Brain microvascular endothelial cell (primary cell): Measurements from ENCODE around the gene HEBP1.

Experiments used
- DNase-seq: peaks from one replicate; pipeline ENCODE4 v3.0.0-alpha.2; 2020
- H3K27ac ChIP-seq: fragments of 250-450 bp; sonication (Bioruptor Pico); 2 replicates; pipeline ENCODE4 v1.5.1; 2020; ENCODE audit warnings: mild to moderate bottlenecking, moderate library complexity
- H3K27me3 ChIP-seq: fragments of 250-450 bp; sonication (Bioruptor Pico); replicated peaks from 2 replicates; pipeline ENCODE4 v1.5.1; 2020; ENCODE audit warnings: mild to moderate bottlenecking
- H3K36me3 ChIP-seq: fragments of 250-450 bp; sonication (Bioruptor Pico); replicated peaks from 2 replicates; pipeline ENCODE4 v1.5.1; 2020; ENCODE audit warnings: mild to moderate bottlenecking
- H3K4me3 ChIP-seq: 2 replicates; pipeline ENCODE4 v1.5.1; 2011; ENCODE audit warnings: low read depth, mild to moderate bottlenecking, control low read depth, low read length, moderate library complexity
- in situ Hi-C: cut with HindIII; loops from 2 replicates; pipeline ENCODE4 v1.10.0; 2017; ENCODE audit warnings: low sequenced_read_pairs, low pct_ligation_motif_present
- TF ChIP-seq, protein P1 (sequence below): IDR thresholded peaks from 2 replicates; pipeline ENCODE4 v1.5.1; 2011; ENCODE audit warnings: low read depth, mild to moderate bottlenecking, moderate library complexity, low read length, control low read depth, inconsistent platforms; ENCODE audit errors: missing control alignments

Gene HEBP1

GRCh38 chr12:12999959-13000615 lies at the start of gene HEBP1:
Gene HEBP1, minus strand, starts transcription at chr12:13000265. Its CDS starts 151 bp downstream, at chr12:13000114.
- peak; percentile 86 for DNase-seq
- TF ChIP-seq, protein P1, sequence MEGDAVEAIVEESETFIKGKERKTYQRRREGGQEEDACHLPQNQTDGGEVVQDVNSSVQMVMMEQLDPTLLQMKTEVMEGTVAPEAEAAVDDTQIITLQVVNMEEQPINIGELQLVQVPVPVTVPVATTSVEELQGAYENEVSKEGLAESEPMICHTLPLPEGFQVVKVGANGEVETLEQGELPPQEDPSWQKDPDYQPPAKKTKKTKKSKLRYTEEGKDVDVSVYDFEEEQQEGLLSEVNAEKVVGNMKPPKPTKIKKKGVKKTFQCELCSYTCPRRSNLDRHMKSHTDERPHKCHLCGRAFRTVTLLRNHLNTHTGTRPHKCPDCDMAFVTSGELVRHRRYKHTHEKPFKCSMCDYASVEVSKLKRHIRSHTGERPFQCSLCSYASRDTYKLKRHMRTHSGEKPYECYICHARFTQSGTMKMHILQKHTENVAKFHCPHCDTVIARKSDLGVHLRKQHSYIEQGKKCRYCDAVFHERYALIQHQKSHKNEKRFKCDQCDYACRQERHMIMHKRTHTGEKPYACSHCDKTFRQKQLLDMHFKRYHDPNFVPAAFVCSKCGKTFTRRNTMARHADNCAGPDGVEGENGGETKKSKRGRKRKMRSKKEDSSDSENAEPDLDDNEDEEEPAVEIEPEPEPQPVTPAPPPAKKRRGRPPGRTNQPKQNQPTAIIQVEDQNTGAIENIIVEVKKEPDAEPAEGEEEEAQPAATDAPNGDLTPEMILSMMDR = no peak
- no peaks in the 10 kb centered on the region for H3K27me3 ChIP-seq
- H3K27ac ChIP-seq = peak within 1 kb of the TSS; percentile 49
- peak within 1 kb of the TSS; percentile 88 for H3K4me3 ChIP-seq
- H3K36me3 ChIP-seq = no peaks in the 10 kb centered on the region
- in situ Hi-C loops = loop anchor here (25.0 kb wide), 1 partner anchor 212 kb away; no protein-coding TSS in a partner anchor

- Histone ChIP-seq H3K27me3 (no peaks in the 10 kb centered on the region), H3K27ac (no peak overlapping the region), H3K36me3 (no peaks in the 10 kb centered on the region), H3K4me3 (no peak overlapping the region)
- TF ChIP-seq, protein P1 = no peak
- in situ Hi-C loops = no loop called here
- DNase-seq = peak; percentile 11
Measured at GRCh38 chr12:13049816-13050215, 49.8 kb upstream of the HEBP1 start.

DNA sequence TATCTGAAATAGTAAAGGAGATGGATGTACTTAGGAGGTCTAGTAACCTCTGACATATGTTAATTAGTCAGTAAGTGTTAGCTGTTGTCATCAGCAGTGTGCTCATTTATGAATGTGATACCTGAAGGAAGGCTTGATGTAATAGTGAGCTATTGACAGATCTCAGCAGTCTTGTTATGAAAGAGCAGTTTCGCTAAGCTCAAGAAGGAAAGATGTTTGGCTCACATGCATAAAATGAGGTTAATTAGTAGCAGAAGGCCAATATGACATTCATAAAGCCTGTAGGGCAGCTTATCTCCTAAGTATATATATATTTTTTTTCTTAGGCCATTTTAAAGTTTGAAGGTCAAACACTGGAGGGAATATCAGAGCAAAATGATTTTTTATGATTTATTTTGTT lies 46.9 kb upstream of the HEBP1 start:
- TF ChIP-seq, protein P1 = no peak
- no peak overlapping the region for H3K4me3 ChIP-seq
- no peak overlapping the region for H3K27ac ChIP-seq

DNA sequence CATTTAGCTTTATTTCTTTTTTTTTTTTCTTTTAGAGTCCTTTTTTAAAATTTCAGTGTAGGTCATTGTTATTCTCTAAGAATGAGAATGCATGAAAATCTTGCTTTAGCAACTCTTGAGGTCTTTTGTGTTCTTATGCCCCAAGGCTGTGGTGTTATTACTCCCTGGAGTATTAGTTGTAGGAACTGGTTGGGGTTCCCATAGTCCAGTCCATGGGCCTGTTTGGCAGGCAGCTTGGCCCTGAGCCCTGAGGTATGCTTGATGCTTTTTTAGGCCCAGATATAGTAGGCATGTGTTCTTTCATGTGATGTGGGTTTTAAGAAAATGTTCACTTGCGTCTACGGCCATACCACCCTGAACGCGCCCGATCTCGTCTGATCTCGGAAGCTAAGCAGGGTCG lies 45.8 kb upstream of the HEBP1 start:
- H3K27ac ChIP-seq = no peak overlapping the region
- H3K36me3 ChIP-seq = no peaks in the 10 kb centered on the region
- in situ Hi-C loops = no loop called here
- DNase-seq = no peak
- H3K4me3 ChIP-seq = no peak overlapping the region
- TF ChIP-seq, protein P1 = no peak
- H3K27me3 ChIP-seq = no peaks in the 10 kb centered on the region

More for the DNA sequence above, 46.9 kb upstream of the HEBP1 start:
- Histone ChIP-seq H3K36me3 (no peaks in the 10 kb centered on the region), H3K27me3 (no peaks in the 10 kb centered on the region)
- DNase-seq = no peak
- in situ Hi-C loops = no loop called here

GRCh38 chr12:13044906-13045299 lies 44.8 kb upstream of the HEBP1 start:
- in situ Hi-C loops = no loop called here
- H3K4me3 ChIP-seq = peak overlapping the region; percentile 97
- no peaks in the 10 kb centered on the region for H3K27me3 ChIP-seq
- H3K36me3 ChIP-seq = no peaks in the 10 kb centered on the region
- no peak overlapping the region for H3K27ac ChIP-seq
- DNase-seq = no peak
- TF ChIP-seq, protein P1 = no peak
